Epithelial cell of prostate (primary cell): ENCODE results near the gene MBOAT1.
"Not testable (repeated sequence)": the region's sequence is repeated elsewhere in the genome, so short reads cannot be mapped to it uniquely, and the experiment has no call there.

Experiments used
- DNase-seq: peaks from one replicate; pipeline ENCODE4 v3.0.0-alpha.2; 2011; ENCODE audit warnings: low read depth, low spot score
- H3K27ac ChIP-seq: fragments of 450-650 bp; 2 replicates; pipeline ENCODE4 v1.5.1; 2017; ENCODE audit warnings: mild to moderate bottlenecking

MBOAT1 gene

DNA sequence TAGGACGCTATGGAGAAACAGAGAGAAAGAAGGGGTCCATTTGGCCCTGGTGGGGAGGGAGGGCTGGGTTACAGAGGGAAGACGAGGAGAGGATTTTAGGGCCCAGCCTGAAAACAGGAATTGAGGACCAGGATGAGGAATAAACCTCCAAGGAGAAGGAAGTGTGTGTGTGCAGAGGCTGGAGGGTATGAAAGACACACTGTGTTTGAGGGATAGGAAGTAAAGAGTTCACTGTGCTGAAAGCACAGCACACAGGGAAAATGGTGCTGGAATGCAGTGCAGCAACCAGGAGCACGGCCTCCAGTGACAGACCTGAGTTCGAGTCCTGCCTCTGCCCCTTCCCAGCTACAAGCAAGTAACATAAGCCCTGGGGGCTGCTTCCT, 7.8 kb downstream of the MBOAT1 start:
- H3K27ac ChIP-seq, result peak overlapping the region; percentile 79

DNA sequence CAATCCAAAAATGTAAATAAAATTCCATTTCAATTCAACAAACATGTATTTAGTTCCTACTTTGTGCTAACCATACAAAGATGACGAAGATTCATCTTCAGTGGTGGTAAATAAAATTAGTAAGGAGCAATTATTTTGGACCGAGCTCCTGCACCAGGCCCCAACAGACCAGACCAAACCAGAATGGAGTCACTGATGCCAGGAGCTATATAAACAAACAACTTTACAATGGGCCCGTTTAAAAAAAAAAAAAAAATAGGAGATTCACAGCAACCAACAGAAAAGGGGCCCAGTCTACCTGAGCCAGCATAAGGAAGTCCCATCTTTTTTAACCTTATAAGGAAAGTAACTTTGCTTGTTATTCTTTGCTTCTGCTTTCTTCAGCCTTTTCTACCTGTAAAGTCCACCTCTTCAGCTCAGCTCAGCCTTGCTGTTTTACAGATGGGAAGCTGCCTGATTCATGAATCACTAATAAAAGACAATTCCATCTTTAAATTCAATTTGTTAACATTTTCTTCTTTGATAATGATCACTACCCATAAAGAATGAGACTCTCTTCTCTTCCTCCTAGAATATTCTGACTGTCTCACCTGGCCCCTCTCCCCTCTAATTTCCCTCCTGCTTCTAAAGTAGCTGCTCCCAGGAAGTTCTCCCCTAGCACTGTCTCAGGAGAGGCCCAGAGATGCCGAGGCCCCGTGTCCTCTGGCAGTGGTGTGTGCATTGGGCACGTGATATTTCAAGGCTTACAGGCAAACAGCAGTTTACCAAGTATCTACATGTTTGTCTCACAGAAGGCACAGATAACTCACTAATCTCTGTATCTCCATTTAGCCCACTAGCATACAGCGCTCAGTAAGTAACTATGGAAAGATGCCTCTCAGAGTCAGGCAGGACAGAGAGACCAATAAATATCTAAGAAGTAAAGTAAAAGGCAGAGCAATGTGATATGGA, 8.4 kb downstream of the MBOAT1 start:
- no peak for DNase-seq
- H3K27ac ChIP-seq, result peak overlapping the region; percentile 79

More for the DNA sequence above, 7.8 kb downstream of the MBOAT1 start:
- no peak for DNase-seq

DNA sequence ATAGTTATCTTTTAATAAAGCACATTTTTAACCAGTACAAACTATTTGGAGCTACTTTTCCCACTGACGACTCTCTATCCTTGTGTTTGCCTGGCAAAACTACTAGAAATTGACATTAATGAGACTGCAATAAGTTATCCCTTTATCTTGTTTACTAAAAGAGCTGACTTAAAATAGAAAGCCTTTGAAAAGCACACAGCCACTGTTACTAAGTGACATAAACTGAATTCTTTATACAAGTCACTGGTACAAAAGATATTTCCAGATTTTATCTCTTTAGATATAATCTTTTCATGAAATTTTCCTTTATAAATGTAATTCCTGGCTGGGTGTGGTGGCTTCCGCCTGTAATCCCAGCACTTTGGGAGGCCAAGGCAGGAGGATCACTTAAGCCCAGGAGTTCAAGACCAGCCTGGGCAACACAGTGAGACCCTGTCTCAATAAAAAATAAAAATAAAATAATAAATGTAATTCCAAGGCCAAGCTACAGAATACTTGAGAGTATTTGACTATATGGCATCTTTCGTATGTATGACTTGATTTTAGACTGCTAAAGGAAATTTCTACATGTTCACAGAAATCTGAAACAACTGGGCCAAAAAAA, 9.5 kb downstream of the MBOAT1 start:
- peak overlapping the region; percentile 79 for H3K27ac ChIP-seq

DNA sequence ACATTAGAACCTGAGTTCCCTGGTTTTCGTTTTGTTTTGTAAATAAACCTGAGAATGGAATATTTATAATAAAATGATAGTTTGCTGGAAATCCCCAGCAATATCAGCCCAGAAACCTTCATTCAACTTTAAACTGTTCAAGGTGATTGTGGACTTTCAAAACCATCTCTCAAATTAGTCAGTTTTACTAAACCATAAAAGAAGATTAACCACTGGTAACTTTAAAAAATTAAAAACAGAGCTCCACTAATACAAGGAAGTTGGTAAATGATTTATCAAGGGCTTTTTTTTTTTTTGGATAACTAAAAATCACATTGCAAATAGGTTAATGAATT, 10.0 kb downstream of the MBOAT1 start:
- H3K27ac ChIP-seq, result peak overlapping the region; percentile 79
- no peak for DNase-seq

More for the DNA sequence above, 9.5 kb downstream of the MBOAT1 start:
- no peak for DNase-seq

DNA sequence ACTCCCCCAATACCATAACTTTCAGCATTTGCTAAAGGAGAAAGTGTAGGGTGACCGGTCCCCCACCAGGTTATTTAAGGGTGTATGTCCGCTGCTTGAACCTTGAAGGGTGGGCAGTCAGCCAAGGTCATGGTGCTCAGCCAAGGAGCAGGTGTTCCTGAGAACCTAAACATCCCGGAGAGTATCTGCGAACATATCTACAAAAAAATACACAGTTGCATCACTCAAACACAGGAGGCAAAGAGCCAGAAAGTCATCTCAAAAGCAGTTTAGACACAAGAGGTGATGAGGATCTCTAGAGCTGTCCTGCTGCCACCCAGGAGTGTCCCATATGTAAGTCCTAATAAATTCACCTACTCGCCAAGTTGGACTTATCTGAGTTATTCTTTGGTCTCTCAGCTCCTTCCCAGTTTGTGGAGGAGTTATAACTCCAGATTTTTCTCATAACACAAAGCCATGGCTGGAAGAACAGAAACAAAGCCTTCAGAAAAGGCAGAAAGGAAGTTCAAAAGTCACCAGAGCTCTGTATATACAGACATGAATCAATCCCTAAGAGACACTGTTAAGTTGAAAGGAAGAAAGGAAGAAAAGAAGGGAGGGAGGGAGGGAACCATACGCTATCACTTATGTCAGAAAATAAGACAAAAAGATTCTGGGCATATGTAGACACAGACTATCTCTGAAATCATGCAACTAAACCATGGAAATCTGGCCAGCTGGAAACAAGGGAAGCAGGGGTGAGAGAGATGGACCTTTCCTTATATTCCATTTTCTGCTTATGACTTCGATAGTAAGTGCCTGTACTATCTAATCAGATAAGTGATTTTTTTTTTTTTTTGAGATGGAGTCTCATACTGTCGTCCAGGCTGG, 11.3 kb downstream of the MBOAT1 start:
- H3K27ac ChIP-seq, result peak overlapping the region; percentile 79
- DNase-seq, result no peak

DNA sequence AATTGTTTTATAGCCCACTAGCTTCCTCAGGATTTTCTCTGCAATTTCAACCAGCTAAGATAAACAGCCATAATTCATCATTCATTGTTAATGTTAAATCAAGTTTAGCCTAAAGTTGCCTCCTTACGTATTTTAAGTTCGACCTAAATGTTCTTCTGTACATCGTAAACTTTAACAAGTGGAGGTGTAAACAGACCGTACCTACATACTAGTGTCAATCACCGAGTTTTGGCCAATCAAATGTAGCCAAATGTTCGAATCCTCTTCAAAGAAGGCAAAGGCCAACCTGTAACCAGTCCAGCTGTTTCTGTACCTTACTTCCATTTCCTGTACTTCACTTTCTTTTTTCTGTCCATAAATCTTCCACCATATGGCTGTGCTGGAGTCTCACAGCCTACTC, 13.5 kb downstream of the MBOAT1 start:
- no peak for DNase-seq
- H3K27ac ChIP-seq, result no peak overlapping the region

DNA sequence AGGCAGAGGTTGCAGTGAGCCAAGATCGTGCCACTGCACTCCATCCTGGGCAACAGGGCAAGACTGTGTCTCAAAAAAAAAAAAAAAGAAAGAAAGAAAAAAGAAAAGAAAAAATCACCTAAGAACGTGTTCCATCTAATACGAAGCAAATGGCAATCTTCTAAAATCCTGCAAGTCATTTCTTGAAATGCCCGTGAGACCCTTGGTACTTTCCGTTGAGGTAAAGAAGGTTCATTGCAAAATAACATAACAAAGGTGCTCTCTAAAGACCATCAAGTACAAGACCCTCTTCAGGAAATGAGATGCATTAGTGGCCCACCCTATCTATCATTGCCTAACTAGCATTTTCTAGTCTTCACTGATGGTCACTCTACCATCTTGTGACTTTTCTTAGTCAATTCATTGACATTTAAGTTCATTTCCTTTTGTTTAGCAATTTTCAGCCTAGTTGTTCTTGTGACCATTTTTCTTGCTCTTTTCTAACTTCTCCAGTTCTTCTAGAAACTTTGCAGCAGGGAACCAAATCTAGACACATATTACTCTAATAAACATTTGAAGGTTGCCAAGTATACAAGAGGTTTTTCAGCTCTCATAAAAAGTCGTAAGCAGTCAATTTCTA, 14.0 kb downstream of the MBOAT1 start:
- H3K27ac ChIP-seq, result no peak overlapping the region
- DNase-seq, result no peak

DNA sequence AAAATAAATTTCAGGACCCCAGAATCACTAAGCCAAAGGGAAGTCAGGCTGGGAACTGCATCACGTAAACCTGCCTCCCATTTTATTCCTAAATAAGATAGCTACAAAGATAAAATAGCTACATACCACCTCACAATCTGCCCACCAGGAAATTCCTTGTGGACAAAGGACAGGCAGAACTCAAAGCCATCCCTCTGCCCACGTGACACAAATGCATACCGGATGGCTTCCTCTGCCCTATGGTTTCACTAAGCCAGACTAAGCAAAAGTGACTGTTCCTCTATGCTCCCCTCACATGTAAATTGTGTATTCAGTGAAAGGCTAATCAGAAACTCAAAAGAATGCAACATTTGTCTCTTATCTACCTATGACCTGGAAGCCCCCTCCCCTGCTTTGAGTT, 15.0 kb downstream of the MBOAT1 start:
- no peak overlapping the region for H3K27ac ChIP-seq
- DNase-seq, result no peak

DNA sequence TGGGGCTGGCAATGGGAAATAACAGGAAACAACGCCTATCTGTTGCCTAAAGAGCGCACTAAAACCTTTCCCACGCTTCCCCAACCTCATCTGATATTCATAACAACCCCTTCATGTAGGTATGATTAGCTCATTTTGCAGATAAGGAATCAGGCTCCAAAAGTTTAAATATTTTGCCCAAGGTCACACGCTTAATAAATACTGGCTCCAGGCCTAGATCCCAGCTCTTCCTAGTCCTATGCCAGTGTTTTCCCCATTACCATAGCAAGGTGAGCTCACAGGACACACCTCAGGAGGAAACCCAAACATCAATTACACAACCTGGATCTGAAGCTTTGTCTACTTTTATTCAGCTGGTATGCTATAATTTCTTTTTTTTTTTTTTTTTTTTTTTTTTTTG, 19.6 kb downstream of the MBOAT1 start:
- no peak for DNase-seq
- H3K27ac ChIP-seq, result no peak overlapping the region

DNA sequence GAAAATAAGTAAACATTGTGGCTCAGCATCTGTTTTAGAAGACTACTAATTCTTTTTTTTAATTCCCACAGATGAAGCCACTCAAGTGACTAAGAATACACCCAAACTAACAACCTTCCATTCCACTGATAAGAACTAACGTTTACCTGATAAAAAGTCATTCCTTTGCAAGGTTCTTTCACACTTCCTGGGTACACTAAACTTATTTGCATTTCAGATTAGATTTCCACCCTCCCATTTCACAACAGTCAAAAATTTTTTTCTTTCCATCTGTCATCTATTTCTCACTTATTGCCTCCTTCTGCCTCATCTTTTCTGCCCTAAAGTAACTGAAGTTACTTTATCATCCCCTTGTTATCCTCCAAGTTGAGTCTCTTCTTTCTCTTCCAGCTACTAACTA, 20.3 kb downstream of the MBOAT1 start:
- no peak overlapping the region for H3K27ac ChIP-seq
- no peak for DNase-seq

DNA sequence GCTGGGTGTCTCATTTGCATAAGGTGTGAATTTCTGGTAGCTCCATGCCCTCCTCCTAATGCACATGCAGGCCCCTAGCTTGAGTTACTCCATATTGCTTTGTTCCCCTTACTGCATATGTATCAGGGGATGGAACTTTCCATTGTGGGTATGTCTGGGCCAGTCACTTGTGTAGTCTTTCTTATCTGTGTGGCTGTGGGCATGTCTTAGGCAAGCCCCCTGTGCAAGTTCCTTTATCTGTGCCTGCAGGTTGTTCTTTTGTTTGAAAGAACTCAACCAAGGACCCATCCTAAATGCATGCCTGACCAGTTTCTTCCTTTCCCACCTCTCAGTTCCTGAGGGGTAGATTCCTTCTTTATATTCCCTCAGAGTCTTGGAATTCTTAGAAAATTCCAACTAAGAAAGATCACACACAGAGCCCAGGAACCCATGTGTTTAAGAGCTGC, 23.6 kb downstream of the MBOAT1 start:
- no peak for DNase-seq
- no peak overlapping the region for H3K27ac ChIP-seq

DNA sequence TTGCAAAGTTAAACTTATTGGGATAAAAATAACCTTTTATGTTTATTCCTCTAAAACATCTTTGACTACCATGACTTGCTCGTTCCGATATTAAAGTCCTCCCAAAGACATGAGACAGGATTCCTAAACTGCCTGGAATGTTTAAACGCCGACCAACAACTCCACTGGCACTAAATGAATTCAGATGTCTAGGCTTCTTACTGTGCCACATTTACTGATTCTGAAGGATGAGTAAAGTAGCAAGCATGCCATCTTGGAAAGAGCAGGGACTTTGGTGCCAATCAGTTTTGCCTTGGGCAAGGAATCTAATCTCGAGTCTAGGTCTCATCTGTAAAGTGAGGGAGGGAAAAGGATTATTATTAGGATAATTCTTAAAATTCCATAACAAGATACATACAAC, 25.3 kb downstream of the MBOAT1 start:
- no peak overlapping the region for H3K27ac ChIP-seq
- no peak for DNase-seq

DNA sequence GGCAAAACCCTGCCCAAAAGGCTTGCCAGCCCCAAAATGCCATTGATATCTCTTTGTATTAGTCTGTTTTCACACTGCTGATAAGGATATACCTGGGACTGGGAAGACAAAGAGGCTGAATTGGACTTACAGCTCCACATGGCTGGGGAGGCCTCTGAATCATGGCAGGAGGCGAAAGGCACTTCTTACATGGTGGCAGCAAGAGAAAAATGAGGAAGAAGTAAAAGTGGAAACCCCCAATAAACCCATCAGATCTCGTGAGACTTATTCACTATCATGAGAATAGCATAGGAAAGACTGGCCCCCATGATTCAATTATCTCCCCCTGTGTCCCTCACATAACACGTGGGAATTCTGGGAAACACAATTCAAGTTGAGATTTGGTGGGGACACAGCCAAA, 28.6 kb downstream of the MBOAT1 start:
- no peak overlapping the region for H3K27ac ChIP-seq
- no peak for DNase-seq

DNA sequence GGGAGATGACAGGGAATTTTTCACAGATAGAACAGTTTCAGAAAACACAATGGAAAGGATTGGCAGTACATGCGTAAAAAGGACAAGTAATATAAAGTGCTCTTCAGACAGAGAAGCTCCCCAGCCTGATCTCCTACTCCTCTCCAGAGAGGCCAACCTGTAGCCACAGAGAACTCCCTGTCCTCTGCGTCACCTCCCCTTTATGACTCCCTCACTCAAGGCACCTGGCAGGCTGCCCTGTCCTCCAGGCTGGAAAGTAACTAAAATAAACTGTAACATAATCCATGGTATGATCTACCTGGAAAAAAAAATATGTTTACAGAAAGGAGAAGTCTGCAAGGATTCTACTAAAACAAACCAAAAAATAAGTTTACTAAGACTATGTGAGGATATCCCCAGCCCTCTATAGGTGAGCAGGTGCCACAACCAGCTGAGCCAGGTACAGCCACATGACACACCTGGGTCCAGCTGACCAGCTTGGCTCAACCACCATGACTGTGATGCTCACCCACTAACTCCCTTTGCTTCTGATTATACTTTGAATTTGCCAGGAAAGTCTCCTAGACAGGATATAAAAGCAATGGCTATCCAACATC, 29.2 kb downstream of the MBOAT1 start:
- H3K27ac ChIP-seq, result no peak overlapping the region
- DNase-seq, result peak; percentile 66

DNA sequence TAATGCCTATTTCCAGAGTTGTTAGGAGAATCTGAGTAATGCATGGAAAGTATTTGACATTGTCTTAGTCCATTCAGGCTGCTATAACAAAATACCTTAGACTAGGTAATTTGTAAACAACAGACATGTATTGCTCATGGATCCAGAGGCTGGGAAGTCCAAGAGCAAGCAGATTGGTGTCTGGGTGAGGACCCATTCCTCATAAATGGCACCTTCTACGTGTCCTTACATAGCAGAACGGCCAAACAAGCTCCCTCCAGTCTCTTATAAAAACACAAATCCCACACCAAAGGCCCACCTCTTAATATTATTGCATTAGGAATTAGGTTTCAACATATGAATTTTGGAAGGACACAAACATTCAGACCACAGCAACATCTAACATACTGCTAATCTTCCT, 30.2 kb downstream of the MBOAT1 start:
- no peak for DNase-seq
- H3K27ac ChIP-seq, result no peak overlapping the region

DNA sequence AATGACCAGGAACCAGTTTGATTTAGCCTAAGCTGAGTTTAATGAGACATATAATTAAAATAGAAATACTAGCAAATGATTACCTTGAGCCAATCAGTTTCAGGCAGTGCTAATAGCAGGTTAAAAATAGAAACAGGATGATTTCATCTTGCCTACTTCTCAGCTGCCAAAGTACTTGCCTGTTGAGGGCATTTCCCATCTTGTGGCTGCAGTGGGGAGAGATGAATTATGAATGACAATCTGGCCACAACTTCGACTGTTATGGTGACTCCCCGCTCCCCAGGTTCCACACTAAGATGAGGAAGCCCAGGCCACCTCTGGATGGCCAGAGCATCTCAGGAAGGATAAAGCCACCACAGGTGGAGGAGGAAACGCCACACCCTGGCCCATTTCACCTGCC, 31.3 kb downstream of the MBOAT1 start:
- no peak for DNase-seq
- H3K27ac ChIP-seq, result no peak overlapping the region

DNA sequence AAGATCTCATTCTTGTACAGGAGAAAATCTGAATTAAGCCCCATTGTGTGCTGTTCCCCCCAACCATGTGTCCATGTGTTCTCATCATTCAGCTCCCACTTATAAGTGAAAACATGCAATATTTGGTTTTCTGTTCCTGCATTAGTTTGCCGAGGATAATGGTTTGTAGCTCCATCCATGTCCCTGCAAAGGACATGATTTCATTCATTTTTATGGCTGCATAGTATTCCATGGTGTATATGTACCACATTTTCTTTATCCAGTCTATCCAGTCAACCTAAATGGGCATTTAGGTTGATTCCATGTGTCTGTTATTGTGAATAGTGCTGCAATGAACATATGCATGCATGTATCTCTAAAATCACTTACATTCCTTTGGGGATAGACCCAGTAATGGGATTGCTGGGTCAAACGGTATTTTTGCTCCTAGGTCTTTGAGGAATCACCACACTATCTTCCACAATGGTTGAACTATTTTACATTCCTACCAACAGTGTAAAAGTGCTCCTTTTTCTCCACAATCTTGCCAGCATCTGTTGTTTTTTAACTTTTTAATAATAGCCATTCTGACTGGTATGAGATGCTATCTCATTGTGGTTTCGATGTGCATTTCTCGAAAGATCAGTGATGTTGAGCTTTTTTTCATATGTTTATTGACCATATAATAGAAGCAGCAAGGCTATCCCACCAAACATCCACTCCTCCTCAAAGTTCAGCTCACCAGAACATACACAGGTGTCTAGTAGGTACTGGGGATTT, 32.8 kb downstream of the MBOAT1 start:
- DNase-seq, H3K27ac ChIP-seq: not testable (repeated sequence)

DNA sequence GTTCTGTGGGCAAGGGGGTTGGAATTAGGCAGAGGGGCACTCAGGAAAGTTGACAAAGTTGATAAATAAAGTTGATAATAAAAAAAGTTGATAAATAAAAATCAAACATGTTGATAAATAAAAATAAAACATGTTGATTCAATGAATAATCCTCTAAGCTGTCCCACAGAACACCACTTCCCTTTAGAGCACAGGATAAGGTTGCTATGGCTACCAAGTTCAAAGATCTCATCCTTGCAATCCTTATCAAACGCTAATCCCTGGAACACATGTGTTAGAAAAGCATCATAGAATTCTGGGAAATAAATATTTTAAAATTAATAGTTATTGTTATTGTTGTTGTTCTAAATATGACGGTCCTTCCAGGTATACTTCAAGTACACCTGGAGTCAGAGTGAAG, 33.9 kb downstream of the MBOAT1 start:
- no peak for DNase-seq
- no peak overlapping the region for H3K27ac ChIP-seq

DNA sequence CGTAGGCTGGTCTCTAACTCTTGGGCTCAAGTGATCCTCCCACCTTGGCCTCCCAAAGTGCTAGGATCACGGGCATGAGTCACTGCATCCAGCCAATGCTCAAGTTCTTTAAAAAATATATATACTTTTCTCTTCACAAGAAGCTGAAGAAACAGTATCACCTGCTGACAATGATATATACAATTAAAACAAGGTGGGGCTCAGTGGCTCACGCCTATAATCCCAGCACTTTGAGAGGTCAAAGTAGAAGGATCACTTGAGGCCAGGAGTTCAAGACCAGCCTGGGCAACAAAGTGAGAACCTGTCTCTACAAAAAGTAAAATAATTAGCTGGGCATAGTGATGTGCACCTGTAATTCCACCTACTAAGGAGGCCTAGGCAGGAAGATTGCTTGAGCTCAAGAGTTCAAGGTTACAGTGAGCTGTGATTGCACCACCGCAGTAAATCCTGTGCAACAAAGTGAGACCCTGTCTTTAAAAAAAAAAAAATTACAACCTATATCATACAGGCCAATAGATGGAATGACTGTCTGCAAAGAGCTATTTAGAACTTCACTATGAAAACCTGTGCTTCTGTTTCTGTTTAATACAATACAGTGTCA, 36.4 kb downstream of the MBOAT1 start:
- H3K27ac ChIP-seq, result no peak overlapping the region
- no peak for DNase-seq
